Fibroblast of the aortic adventitia (primary cell): ENCODE measurements around the gene ACACB. TPM values are rescaled to one million over a fixed set of nuclear protein-coding genes. Genes with fewer than 3 reads are reported as not detected.

ENCODE experiments used
- DNase-seq: peaks from one replicate; pipeline ENCODE4 v3.0.0-alpha.2; 2010; ENCODE audit warnings: low read depth
- H3K4me3 ChIP-seq: 2 replicates; pipeline ENCODE4 v1.5.1; 2011; ENCODE audit warnings: low read depth, mild to moderate bottlenecking, control low read depth, low read length, moderate library complexity
- CTCF ChIP-seq: IDR thresholded peaks from 2 replicates; pipeline ENCODE4 v1.5.1; 2011; ENCODE audit warnings: mild to moderate bottlenecking, low read length, control low read depth, inconsistent platforms; ENCODE audit not compliant: insufficient read depth
- total RNA-seq: library from RNA; depleted of rRNA; stranded (reverse); fragments of >200 nt; gene quantifications from 2 replicates; pipeline ENCODE4 v1.2.3, GENCODE V29; 2012; ENCODE audit warnings: low replicate concordance

The ACACB gene
- total RNA-seq, 1 donor, result 14.7 TPM

- TF ChIP-seq CTCF, result no peak
- no peak for DNase-seq
Observed at GRCh38 chr12:109153821-109154441, 37.5 kb downstream of the ACACB start.

GRCh38 chr12:109154451-109155438, 38.4 kb downstream of the ACACB start:
- peak; percentile 60 for DNase-seq
- no peak for TF ChIP-seq CTCF
- peak overlapping the region; percentile 69 for H3K4me3 ChIP-seq

More at GRCh38 chr12:109153821-109154441, 37.5 kb downstream of the ACACB start:
- H3K4me3 ChIP-seq, result peak overlapping the region; percentile 52

GRCh38 chr12:109156036-109156435, 39.6 kb downstream of the ACACB start:
- TF ChIP-seq CTCF, result no peak
- H3K4me3 ChIP-seq, result no peak overlapping the region
- no peak for DNase-seq

GRCh38 chr12:109156586-109156985, 40.2 kb downstream of the ACACB start:
- TF ChIP-seq CTCF, result no peak
- DNase-seq, result no peak
- no peak overlapping the region for H3K4me3 ChIP-seq

GRCh38 chr12:109157986-109158385, 41.6 kb downstream of the ACACB start:
- DNase-seq, result peak; percentile 18
- H3K4me3 ChIP-seq, result no peak overlapping the region
- TF ChIP-seq CTCF, result no peak

- no peak for TF ChIP-seq CTCF
- DNase-seq, result no peak
- no peak overlapping the region for H3K4me3 ChIP-seq
Observed at GRCh38 chr12:109160433-109160832, 44.0 kb downstream of the ACACB start.
